Astrocyte (in vitro differentiated cells and primary cell): ENCODE measurements around the gene APOBEC2.

Source experiments
- EZH2 ChIP-seq: IDR thresholded peaks from 2 replicates; pipeline ENCODE4 v1.6.1; 2012; ENCODE audit warnings: mild to moderate bottlenecking, low read length, inconsistent platforms; ENCODE audit not compliant: insufficient read depth
- TF ChIP-seq, protein P1 (sequence below): IDR thresholded peaks from 2 replicates; pipeline ENCODE4 v1.5.1; 2011; ENCODE audit warnings: low read depth, mild to moderate bottlenecking, inconsistent platforms, low read length, moderate library complexity; ENCODE audit not compliant: insufficient read depth

DNA sequence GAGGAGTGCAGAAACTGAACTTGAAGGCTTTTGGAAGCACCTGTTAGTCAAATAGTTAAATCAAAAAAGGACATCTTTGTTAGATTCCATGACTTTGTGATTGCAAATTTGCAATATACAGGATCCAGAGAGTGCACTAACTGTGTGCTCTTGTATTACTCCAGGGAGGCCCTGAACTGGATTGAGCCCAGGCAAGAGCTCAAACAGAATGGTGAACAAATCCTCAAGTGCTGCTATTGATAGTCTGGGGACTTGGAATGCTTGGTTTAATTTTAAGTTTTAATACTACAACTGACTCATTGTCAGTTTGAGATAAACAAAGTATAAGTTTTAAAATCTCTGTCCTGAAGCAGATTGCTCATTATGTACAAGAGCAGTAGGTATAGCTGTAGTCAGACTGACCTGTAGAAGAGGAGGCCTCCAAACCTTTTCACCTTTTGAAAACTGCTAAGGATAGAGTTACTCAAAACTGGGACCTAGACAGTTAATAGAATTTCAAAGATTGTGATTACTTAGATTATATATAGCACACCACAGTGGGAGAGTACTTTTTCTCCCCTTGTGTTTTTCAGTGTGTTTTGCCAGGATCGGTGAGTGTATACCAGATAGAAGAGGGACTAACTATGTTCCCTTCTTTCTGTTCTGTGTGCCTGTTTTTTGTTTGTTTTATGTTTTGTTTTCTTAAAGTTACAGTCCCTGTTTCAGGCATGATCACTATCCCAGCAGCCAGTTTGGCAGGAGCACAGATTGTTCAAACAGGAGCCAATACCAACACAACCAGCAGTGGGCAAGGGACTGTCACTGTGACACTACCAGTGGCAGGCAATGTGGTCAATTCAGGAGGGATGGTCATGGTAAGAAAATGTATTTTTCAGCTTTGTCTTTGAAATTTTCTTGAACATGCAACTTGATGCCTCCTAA lies 38.1 kb downstream of the APOBEC2 start:
- TF ChIP-seq, protein P1, sequence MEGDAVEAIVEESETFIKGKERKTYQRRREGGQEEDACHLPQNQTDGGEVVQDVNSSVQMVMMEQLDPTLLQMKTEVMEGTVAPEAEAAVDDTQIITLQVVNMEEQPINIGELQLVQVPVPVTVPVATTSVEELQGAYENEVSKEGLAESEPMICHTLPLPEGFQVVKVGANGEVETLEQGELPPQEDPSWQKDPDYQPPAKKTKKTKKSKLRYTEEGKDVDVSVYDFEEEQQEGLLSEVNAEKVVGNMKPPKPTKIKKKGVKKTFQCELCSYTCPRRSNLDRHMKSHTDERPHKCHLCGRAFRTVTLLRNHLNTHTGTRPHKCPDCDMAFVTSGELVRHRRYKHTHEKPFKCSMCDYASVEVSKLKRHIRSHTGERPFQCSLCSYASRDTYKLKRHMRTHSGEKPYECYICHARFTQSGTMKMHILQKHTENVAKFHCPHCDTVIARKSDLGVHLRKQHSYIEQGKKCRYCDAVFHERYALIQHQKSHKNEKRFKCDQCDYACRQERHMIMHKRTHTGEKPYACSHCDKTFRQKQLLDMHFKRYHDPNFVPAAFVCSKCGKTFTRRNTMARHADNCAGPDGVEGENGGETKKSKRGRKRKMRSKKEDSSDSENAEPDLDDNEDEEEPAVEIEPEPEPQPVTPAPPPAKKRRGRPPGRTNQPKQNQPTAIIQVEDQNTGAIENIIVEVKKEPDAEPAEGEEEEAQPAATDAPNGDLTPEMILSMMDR: no peak
- no peak for TF ChIP-seq EZH2
